Body of pancreas (tissue), 4 donors: ENCODE data around the gene PES1.

Source experiments
- CTCF ChIP-seq, 7 experiments: fragments of 450-650 bp in 4 of 7; fragments of 200-600 bp in 3 of 7; sonication (generic) in 3 of 7; IDR thresholded peaks; one replicate each; pipeline ENCODE4 v1.5.1; 2016 to 2019; ENCODE audit warnings: antibody characterized with exemption in 7 of 7
- POLR2A ChIP-seq, 3 donors: fragments of 450-650 bp; IDR thresholded peaks; one replicate each; pipeline ENCODE4 v1.6.1; 2016; ENCODE audit warnings: antibody characterized with exemption in 3 of 3, mild to moderate bottlenecking in 2 of 3

- TF ChIP-seq CTCF (IDR thresholded peaks at IDR 0.05) (no peak), POLR2A (IDR thresholded peaks at IDR 0.05) (no peak)
Measured at GRCh38 chr22:30547188-30547587, 44.5 kb downstream of the PES1 start.
